B cell (primary cell): ENCODE measurements around the gene KLHL18. TPM values are rescaled to one million over a fixed set of nuclear protein-coding genes. Genes with fewer than 3 reads are reported as not detected.

Experiments used
- ATAC-seq: fragments of 200-7000 bp; cut with Tn5 transposase; one replicate; pipeline ENCODE4 v1.10.0; 2021; ENCODE audit warnings: low read depth, mild to moderate bottlenecking, moderate number of reproducible peaks, moderate library complexity
- CTCF ChIA-PET: fragments of 350-600 bp; sonication (Branson Sonifier 250); formaldehyde crosslinking; loops from one replicate; lab custom pipeline; 2021; ENCODE audit warnings: antibody characterized with exemption, inconsistent platforms; lab: Charles Lee
- POLR2A ChIA-PET: fragments of 350-600 bp; sonication (Branson Sonifier 250); formaldehyde crosslinking; loops from one replicate; lab custom pipeline; 2021; ENCODE audit warnings: antibody characterized with exemption; lab: Charles Lee
- DNase-seq: peaks from one replicate; pipeline ENCODE4 v3.0.0; 2013
- H2AFZ ChIP-seq: 2 replicates; pipeline ENCODE4 v1.6.1; 2012; ENCODE audit warnings: mild to moderate bottlenecking, low read depth, low read length; ENCODE audit not compliant: insufficient read depth, poor library complexity, severe bottlenecking
- H3K27ac ChIP-seq, 2 donors: 1 replicate in 1 of 2; 2 replicates in 1 of 2; pipeline ENCODE4 v1.5.1; 2012 to 2013; ENCODE audit warnings: low read length in 2 of 2, mild to moderate bottlenecking in 2 of 2, moderate library complexity in 1 of 2
- H3K27me3 ChIP-seq, 4 experiments: fragments of 200-600 bp in 1 of 4; sonication (generic) in 1 of 4; replicated peaks in 1 of 4; 1 replicate in 2 of 4; 2 replicates in 2 of 4; pipeline versions ENCODE4 v1.6.1 to v1.7.0; 2013 to 2016; ENCODE audit warnings: low read length in 3 of 4, mild to moderate bottlenecking in 2 of 4, mixed read lengths in 1 of 4, moderate library complexity in 1 of 4; ENCODE audit not compliant: insufficient read depth in 4 of 4, control insufficient read depth in 3 of 4; ENCODE audit errors: control extremely low read depth in 1 of 4
- H3K36me3 ChIP-seq, 2 experiments: replicated peaks in 1 of 2; 1 replicate in 1 of 2; 2 replicates in 1 of 2; pipeline versions ENCODE4 v1.6.1 to v1.7.1; 2013; ENCODE audit warnings: low read length in 1 of 2; ENCODE audit not compliant: insufficient read depth in 2 of 2, control insufficient read depth in 1 of 2; ENCODE audit errors: control extremely low read depth in 1 of 2, extremely low read depth in 1 of 2
- H3K4me1 ChIP-seq, 2 donors: fragments of 200-600 bp in 1 of 2; sonication (generic) in 1 of 2; 1 replicate in 1 of 2; 2 replicates in 1 of 2; pipeline versions ENCODE4 v1.5.1 to v1.6.1; 2013 to 2017; ENCODE audit warnings: low read length in 2 of 2; ENCODE audit not compliant: control insufficient read depth in 2 of 2, insufficient read depth in 2 of 2
- H3K4me2 ChIP-seq: replicated peaks from 2 replicates; pipeline ENCODE3; 2012; ENCODE audit warnings: mild to moderate bottlenecking, low read depth, low read length; ENCODE audit not compliant: poor library complexity, severe bottlenecking
- H3K4me3 ChIP-seq, 5 experiments: fragments of 200-600 bp in 1 of 5; sonication (generic) in 1 of 5; 1 replicate in 3 of 5; 2 replicates in 2 of 5; pipeline versions ENCODE4 v1.5.1 to v1.7.0; 2011 to 2016; ENCODE audit warnings: low read length in 4 of 5, mild to moderate bottlenecking in 4 of 5, low read depth in 2 of 5, control low read depth in 1 of 5, moderate library complexity in 1 of 5; ENCODE audit not compliant: insufficient read depth in 1 of 5; ENCODE audit errors: control extremely low read depth in 1 of 5, extremely low read depth in 1 of 5
- H3K79me2 ChIP-seq: fragments of 200-600 bp; sonication (generic); one replicate; pipeline ENCODE4 v1.6.0; 2016; ENCODE audit warnings: low read length; ENCODE audit not compliant: control insufficient read depth, insufficient read depth
- H3K9ac ChIP-seq: fragments of 200-600 bp; sonication (generic); 2 replicates; pipeline ENCODE4 v1.6.1; 2017; ENCODE audit warnings: mild to moderate bottlenecking, low read length, moderate library complexity
- H3K9me3 ChIP-seq, 3 donors: one replicate each; pipeline versions ENCODE4 v1.6.1 to v1.7.1; 2013; ENCODE audit warnings: low read length in 2 of 3; ENCODE audit not compliant: control insufficient read depth in 2 of 3, insufficient read depth in 1 of 3; ENCODE audit errors: control extremely low read depth in 1 of 3
- H4K20me1 ChIP-seq: 2 replicates; pipeline ENCODE4 v1.6.0; 2012; ENCODE audit warnings: mild to moderate bottlenecking, low read length; ENCODE audit not compliant: insufficient read depth, control insufficient read depth, poor library complexity, severe bottlenecking
- H3K27ac Mint-ChIP-seq: one replicate; pipeline ENCODE4 v1.8.0; 2021; ENCODE audit warnings: mixed read lengths
- H3K27me3 Mint-ChIP-seq: one replicate; pipeline ENCODE4 v1.8.0; 2021; ENCODE audit warnings: mixed read lengths
- H3K4me1 Mint-ChIP-seq: one replicate; pipeline ENCODE4 v1.8.0; 2021; ENCODE audit warnings: mixed read lengths
- H3K4me3 Mint-ChIP-seq: one replicate; pipeline ENCODE4 v1.8.0; 2021; ENCODE audit warnings: mixed read lengths
- H3K9me3 Mint-ChIP-seq: one replicate; pipeline ENCODE4 v1.8.0; 2022; ENCODE audit warnings: mixed read lengths; ENCODE audit not compliant: insufficient read depth
- EZH2 ChIP-seq: IDR thresholded peaks from 2 replicates; pipeline ENCODE4 v1.6.1; 2012; ENCODE audit warnings: borderline replicate concordance, low read depth, mild to moderate bottlenecking, moderate library complexity, low read length; ENCODE audit not compliant: insufficient read depth, poor library complexity, severe bottlenecking
- WGBS: methylation state at CpG from one replicate; pipeline ENCODE4 v1.1.5; 2013; ENCODE audit warnings: missing lambda C conversion rate; ENCODE audit not compliant: insufficient coverage; 5-methylcytosine and 5-hydroxymethylcytosine counted together
- intact Hi-C: fragments of 100-400 bp; cut with micrococcal nuclease; formaldehyde crosslinking; loops from one replicate; pipeline ENCODE4 v1.10.0; 2022
- polyA plus RNA-seq: library from polyadenylated mRNA; depleted of rRNA; stranded (reverse); fragments of >200 nt; gene quantifications from 2 replicates; pipeline ENCODE4 v1.2.3, GENCODE V29; 2012
- total RNA-seq, 2 donors: library from RNA; stranded (reverse); fragments of 120-200 nt in 1 of 2; gene quantifications; 1 replicate in 1 of 2; 2 replicates in 1 of 2; pipeline versions ENCODE4 v1.2.3 to v1.2.4, GENCODE V29; 2013 to 2022
- TF ChIP-seq, protein P1 (sequence below): fragments of 200-600 bp; IDR thresholded peaks from one replicate; pipeline ENCODE4 v1.8.0; 2022; ENCODE audit warnings: antibody characterized with exemption, mild to moderate bottlenecking

KLHL18 gene
- total and polyA plus RNA-seq, 2 donors (not counting 1 experiment from before 2014, with no cell fraction given): 30.9 to 50.8 TPM

DNA sequence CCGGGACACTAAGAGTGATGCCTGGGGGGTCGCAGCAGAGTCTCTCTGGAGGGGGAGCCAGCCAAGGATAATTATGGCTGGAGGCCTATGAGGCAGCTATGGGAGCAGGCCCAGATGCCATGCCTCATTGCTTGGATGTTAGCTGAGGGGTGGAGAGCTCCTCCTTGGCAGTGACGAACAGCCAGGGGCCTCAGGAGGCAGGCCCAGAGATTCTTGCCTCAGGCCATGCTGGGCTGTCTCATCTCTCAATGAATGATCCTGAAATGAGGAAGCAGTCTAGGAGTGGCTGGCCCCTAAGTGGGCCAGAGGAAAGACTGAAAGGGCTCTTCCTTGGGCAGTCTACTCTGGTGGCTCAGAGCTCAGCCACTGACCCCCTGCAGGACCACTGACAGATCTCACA lies 21.4 kb upstream of the KLHL18 start:
- DNase-seq (no peak), ATAC-seq (no peak)
- no peak for TF ChIP-seq EZH2
- WGBS: 95% methylated on average over 3 of the region's 3 CpGs
- H4K20me1 ChIP-seq: no peaks in the 10 kb centered on the region
- no peak overlapping the region for H3K27ac ChIP-seq
- H3K4me1 ChIP-seq: no peaks in the 10 kb centered on the region
- Mint-ChIP-seq H3K9me3 (no peaks in the 10 kb centered on the region), H3K4me1 (no peaks in the 10 kb centered on the region), H3K4me3 (no peak overlapping the region), H3K27me3 (no peaks in the 10 kb centered on the region), H3K27ac (no peak overlapping the region)
- no peaks in the 10 kb centered on the region for H3K79me2 ChIP-seq
- no peak overlapping the region for H3K4me3 ChIP-seq
- intact Hi-C loops: no loop called here
- H3K9me3 ChIP-seq: no peaks in the 10 kb centered on the region
- POLR2A ChIA-PET: no interaction called here
- no peak overlapping the region for H2AFZ ChIP-seq
- no peak overlapping the region for H3K4me2 ChIP-seq
- no peaks in the 10 kb centered on the region for H3K36me3 ChIP-seq
- H3K27me3 ChIP-seq: no peaks in the 10 kb centered on the region
- CTCF ChIA-PET: interaction anchor here (0.9 kb wide), 1 partner anchor 63 kb away, joined by 3 read pairs; no protein-coding TSS in a partner anchor
- no peak overlapping the region for H3K9ac ChIP-seq

DNA sequence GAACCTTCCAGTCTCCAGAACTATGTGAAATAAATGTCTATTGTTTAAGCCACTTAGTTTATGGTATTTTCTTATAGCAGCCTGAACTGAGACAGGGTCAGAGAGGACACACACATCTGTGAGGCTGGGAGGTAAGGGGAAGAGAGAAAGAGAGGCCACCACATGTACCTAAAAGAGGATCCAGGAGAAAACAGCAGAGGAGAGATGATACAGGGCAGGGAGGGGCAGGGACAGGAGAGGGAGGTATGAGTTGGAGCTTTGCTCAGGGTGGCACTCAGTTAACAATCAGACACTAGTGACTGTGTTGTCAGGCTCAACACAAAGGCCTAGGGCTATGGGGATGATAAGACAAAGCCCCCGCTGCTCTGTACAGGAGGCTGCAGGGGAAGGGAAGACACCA lies 17.7 kb upstream of the KLHL18 start:
- H3K4me1 Mint-ChIP-seq: peaks cover 9% of the 10 kb centered on the region
- Histone ChIP-seq H3K27me3 (no peaks in the 10 kb centered on the region), H3K9me3 (no peaks in the 10 kb centered on the region), H3K27ac (no peak overlapping the region), H3K4me2 (no peak overlapping the region), H3K4me3 (no peak overlapping the region), H2AFZ (no peak overlapping the region), H3K36me3 (no peaks in the 10 kb centered on the region), H3K9ac (no peak overlapping the region), H4K20me1 (no peaks in the 10 kb centered on the region), H3K4me1 (peaks cover 4 to 7% of the 10 kb centered on the region in 2 donors), H3K79me2 (no peaks in the 10 kb centered on the region)
- CTCF ChIA-PET: interaction anchor here (1.2 kb wide), 1 partner anchor 14 kb away, joined by 4 read pairs; no protein-coding TSS in a partner anchor
- POLR2A ChIA-PET: no interaction called here
- ATAC-seq (no peak), DNase-seq (no peak)
- no peaks in the 10 kb centered on the region for H3K9me3 Mint-ChIP-seq
- TF ChIP-seq, protein P1, sequence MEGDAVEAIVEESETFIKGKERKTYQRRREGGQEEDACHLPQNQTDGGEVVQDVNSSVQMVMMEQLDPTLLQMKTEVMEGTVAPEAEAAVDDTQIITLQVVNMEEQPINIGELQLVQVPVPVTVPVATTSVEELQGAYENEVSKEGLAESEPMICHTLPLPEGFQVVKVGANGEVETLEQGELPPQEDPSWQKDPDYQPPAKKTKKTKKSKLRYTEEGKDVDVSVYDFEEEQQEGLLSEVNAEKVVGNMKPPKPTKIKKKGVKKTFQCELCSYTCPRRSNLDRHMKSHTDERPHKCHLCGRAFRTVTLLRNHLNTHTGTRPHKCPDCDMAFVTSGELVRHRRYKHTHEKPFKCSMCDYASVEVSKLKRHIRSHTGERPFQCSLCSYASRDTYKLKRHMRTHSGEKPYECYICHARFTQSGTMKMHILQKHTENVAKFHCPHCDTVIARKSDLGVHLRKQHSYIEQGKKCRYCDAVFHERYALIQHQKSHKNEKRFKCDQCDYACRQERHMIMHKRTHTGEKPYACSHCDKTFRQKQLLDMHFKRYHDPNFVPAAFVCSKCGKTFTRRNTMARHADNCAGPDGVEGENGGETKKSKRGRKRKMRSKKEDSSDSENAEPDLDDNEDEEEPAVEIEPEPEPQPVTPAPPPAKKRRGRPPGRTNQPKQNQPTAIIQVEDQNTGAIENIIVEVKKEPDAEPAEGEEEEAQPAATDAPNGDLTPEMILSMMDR: no peak
- TF ChIP-seq EZH2: no peak
- WGBS: 100% methylated on average over 1 of the region's 1 CpG
- no peak overlapping the region for H3K4me3 Mint-ChIP-seq
- no peak overlapping the region for H3K27ac Mint-ChIP-seq
- no peaks in the 10 kb centered on the region for H3K27me3 Mint-ChIP-seq
- intact Hi-C loops: no loop called here
